Frontal cortex (tissue), 4 donors: ENCODE data around the gene PRR16. TPM values are rescaled to one million over a fixed set of nuclear protein-coding genes. Genes with fewer than 3 reads are reported as not detected.
"Not testable (repeated sequence)": the region's sequence is repeated elsewhere in the genome, so short reads cannot be mapped to it uniquely, and the experiment has no call there.

Experiments
- DNase-seq, 2 donors: peaks; one replicate each; pipeline ENCODE4 v3.0.0; 2012; ENCODE audit warnings: low spot score in 2 of 2
- FAIRE-seq: peaks from 2 replicates; lab custom pipeline; 2012; peaks lifted over from hg19 to GRCh38; lab: Jason Lieb, UNC
- small RNA-seq: library from RNA; depleted of rRNA; stranded (forward); fragments of <200 nt; gene quantifications from one replicate; pipeline ENCODE3, GENCODE V24; 2014
- total RNA-seq: library from RNA; depleted of rRNA; stranded (reverse); fragments of >200 nt; gene quantifications from one replicate; pipeline ENCODE4 v1.2.3, GENCODE V29; 2014
- donor health status: control.
- donor health status: control.
- donor health status: control.

The PRR16 gene
- total RNA-seq, 1 donor from 2014 or later, result 1.2 TPM

- DNase-seq (no peak), FAIRE-seq (no peak)
Observed at GRCh38 chr5:120697147-120697546, 233.0 kb downstream of the PRR16 start.

GRCh38 chr5:120697670-120698327 lies 233.7 kb downstream of the PRR16 start:
- not testable (repeated sequence) for DNase-seq, FAIRE-seq

- DNase-seq, FAIRE-seq: not testable (repeated sequence)
Observed at GRCh38 chr5:120700653-120701052, 236.6 kb downstream of the PRR16 start.

DNA sequence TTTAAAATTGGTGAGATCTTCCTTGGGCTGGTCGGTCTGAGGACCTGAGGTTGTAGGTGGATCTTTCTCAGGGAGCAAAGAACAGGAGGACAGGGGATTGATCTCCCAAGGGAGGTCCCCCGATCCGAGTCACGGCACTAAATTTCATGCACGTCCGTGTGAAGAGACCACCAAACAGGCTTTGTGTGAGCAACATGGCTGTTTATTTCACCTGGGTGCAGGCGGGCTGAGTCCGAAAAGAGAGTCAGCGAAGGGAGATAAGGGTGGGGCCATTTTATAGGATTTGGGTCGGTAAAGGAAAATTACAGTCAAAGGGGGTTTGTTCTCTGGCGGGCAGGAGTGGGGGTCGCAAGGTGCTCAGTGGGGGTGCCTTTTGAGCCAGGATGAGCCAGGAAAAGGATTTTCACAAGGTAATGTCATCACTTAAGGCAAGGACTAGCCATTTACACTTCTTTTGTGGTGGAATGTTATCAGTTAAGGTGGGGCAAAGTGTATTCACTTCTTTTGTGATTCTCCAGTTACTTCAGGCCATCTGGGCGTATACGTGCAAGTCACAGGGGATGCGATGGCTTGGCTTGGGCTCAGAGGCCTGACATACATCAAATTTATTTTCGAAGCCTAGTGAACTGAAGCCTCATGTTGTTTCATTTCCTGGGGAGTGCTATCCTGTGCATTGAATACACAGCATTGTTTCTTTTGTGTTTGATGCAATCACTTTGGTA lies 238.9 kb downstream of the PRR16 start:
- FAIRE-seq, DNase-seq: not testable (repeated sequence)

GRCh38 chr5:120703918-120704587 lies 240.0 kb downstream of the PRR16 start:
- no peak for DNase-seq
- no peak for FAIRE-seq

- FAIRE-seq, result no peak
- DNase-seq, result no peak
Observed at GRCh38 chr5:120706877-120707276, 242.8 kb downstream of the PRR16 start.

DNA sequence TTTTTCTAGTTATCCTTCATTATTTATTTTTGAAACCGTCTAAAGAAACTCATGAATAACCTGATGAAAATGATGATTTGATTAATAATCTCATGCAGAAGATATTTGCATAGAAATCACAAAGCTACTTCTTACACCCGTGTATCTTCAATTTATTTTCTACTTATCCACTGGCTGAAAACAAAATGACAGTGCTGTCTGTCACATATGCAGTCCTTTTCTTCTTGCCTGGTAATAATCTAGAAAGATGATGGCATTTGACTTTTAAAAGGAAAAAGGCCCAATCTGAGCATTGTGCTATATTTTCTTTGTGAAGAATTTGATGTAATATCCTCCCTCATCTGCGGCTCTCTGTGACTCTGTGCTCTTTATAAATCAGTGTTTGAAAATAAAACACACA lies 253.3 kb downstream of the PRR16 start:
- FAIRE-seq (no peak), DNase-seq (no peak)

DNA sequence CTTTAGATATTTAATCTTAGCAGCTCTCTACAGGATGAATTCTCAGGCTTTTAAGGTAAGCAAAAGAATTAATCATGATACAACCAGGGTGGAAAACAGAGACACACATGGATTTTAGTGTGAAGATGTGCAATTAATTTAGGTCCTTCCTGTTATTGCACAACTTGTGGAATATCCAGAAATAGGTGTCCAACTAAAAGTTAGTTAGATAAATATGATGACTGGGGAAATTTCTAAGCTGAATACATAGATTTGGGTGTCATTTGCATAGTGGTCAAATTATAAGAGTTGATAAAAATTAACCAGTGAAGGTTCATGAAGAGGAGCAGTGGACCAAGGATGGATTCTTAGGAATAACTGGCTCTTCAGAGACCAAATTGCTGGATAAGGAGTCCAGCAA lies 266.1 kb downstream of the PRR16 start:
- no peak for DNase-seq
- no peak for FAIRE-seq

DNA sequence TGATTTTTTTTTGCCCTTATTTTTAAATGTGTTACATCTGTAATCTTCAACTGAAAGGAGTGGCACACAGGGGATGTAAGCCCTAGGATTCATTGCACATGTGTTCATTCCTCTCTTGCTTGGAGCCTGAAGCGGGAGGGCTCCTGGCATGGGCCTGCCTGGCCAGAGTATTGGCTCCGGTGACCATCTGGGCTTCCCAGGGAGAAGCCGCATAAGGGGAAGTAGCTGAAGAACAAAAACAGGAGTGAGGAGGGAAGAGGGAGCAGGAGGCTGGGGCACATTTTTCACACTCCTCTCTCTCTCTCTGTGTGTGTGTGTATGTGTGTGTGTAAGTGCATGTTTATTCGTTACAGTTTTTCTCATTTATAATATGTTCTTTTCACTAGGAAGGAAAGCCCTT lies 269.9 kb downstream of the PRR16 start:
- no peak for DNase-seq
- FAIRE-seq, result no peak

DNA sequence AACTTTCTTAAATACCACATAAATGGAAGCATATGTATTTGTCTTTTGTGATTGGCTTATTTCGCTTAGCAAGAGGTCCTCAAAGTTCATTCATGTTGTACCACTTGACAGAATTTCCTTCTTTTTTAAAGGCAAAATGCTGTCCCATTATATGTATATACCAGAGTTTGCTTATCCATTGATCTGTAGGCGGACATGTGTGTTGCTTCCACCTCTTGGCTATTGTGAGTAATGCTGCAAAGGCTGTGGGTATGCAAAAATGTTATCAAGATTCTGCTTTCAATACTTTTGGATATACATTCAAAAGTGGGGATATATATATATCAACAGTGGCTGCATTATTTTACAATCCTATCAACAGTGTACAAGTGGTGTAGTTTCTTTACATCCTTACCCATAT lies 271.0 kb downstream of the PRR16 start:
- DNase-seq (no peak), FAIRE-seq (no peak)

Small RNA genes lying within 50 kb of the gene (small RNA-seq; reads per million reads assigned to genes)
- gene PRELID3BP8 (not detected), gene RNU4-69P (not detected)
